ENCODE measurements around the gene RGS6.

RGS6 gene

GRCh38 chr14:71952381-71953363 is 20.4 kb downstream of the RGS6 start:
- no peak for DNase-seq

DNA sequence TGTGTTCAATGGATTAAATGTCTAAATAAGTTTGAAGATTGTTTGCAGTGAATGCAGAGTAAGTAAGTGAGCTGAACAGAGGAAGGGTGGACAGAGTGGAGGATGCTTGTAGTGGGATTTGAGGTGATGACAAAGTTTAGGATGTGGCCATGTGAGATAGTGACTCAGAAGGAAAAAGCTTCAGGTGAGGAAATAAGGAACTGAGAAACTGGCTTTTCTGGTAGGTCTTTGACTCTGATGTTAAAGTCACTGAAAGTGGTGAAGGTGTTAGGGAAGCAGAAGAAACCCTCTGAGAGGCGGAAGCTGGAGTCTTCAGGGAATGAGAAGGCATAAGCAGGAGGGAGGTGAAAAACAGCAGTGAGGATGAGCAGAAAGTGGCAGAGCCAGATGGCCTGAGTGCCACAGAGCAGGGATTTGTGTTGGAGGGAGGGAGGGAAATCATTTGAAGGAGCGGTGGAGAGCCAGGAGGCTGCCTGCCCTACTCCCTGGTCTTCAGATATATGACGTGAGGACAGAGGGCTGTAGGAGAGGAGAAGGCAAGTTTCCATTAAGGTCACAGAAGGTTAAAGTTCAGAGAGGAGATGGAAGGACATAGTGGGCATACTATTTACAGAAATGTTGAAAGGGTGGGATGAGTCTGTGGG is 24.8 kb downstream of the RGS6 start:
- DNase-seq, result no peak

DNA sequence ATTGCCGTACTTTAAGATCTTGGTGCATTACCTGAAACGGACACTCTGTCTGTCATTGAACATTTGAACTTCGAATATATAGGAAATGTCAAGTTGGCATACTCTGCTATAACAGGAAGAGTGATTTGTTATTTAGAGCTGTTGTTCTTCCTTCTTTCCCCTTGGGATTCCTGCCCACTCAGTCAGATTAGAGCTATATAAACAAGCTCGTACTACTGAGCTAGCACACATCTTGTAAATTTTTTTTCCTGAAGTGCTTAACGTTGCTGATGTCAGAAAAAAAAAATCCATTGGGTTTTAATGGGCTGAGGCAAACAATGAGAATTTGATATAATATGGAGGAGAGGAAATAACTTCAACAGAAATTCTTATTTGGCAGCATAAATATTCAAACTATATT is 26.8 kb downstream of the RGS6 start:
- no peak for DNase-seq

DNA sequence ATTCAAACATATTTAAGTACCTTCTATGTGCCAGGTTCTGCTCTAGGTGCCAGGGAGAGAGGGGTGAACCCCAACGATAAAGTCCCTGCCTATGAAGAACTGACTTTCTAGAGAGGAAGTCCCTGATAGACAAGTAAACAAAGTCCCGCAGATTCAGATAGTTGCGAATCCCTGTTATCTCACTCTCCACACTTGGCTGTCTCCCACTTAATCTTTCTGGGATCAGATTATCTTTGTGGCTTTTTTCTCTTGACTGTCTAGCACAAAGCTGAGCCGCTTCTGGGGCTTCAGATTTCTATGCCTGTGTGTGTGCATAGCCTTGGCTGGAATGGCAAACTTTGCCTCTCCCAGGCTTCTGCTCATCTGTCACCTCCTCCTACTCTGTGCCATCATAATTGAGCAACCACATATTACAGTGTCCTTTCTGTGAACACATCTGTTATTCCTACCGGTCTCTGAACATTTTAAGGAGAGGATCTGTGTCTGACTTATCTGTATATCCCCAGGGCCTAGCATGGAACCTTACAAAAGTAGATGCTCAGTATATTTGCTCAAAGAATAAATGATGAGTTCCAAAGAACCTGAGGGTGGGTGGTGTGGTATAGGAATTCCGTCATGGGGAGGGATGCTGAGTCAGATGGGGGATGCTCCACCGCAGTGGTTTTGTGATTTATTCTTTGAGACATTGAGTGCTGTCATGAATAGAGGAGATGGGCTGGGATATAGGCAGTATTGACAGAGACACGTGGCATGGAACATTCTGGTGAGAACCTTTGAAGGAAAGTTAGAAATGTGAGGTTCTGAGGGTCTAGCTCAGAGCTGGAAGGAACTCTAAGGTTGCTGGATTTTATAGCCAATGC is 28.5 kb downstream of the RGS6 start:
- DNase-seq, result peak; percentile 76

- no peak for DNase-seq
Measured at GRCh38 chr14:71961972-71962371, 29.7 kb downstream of the RGS6 start.

- DNase-seq, result peak; percentile 65
Measured at GRCh38 chr14:71964716-71965115, 32.5 kb downstream of the RGS6 start.

- no peak for DNase-seq
Measured at GRCh38 chr14:71966528-71966927, 34.3 kb downstream of the RGS6 start.

- no peak for DNase-seq
Measured at GRCh38 chr14:71967704-71968103, 35.5 kb downstream of the RGS6 start.

DNA sequence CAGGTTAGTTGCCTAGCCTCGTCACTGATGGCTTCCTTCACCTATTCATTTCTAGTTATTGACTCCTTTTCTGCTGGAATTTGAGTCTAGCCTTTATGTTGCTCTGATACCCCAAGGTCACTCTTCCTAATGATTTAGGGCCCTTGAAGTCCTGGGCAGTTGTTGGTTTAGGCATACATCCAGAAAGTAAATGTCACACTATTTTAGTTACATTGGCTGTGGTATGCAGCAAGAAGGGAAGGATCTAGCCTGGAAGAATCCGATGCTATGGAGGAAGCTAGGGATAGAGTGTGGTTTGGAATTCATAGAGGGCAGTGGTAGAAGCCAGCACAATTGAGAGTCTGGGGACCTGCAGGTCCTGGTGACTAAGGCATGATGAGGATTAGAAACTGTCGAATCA is 38.0 kb downstream of the RGS6 start:
- no peak for DNase-seq

- no peak for DNase-seq
Measured at GRCh38 chr14:71985538-71986189, 53.4 kb downstream of the RGS6 start.

GRCh38 chr14:71988476-71988875 is 56.2 kb downstream of the RGS6 start:
- DNase-seq, result no peak

DNA sequence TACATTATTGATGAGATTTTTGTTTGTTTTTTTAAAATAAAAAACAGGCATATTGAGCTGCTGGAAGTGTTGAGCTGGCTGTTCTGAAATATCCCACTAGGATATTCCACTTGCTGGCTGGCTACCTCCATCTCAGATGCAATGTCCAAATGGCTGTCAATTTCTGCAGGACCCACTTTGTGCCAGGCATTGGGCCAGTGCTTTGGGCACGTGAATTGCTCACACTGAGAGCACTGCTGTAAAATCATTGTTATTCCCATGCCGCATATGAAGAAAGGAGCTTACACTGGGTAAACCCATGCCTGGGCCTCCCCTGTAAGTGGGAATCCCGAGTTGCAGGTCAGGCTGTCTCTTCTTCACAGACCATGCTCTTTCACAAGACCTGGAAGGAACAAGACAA is 56.7 kb downstream of the RGS6 start:
- DNase-seq, result no peak

- no peak for DNase-seq
Measured at GRCh38 chr14:71994416-71994815, 62.2 kb downstream of the RGS6 start.

GRCh38 chr14:71995741-71996140 is 63.5 kb downstream of the RGS6 start:
- no peak for DNase-seq

GRCh38 chr14:71996610-71997009 is 64.4 kb downstream of the RGS6 start:
- DNase-seq, result no peak

- DNase-seq, result no peak
Measured at GRCh38 chr14:72000907-72001306, 68.7 kb downstream of the RGS6 start.

DNA sequence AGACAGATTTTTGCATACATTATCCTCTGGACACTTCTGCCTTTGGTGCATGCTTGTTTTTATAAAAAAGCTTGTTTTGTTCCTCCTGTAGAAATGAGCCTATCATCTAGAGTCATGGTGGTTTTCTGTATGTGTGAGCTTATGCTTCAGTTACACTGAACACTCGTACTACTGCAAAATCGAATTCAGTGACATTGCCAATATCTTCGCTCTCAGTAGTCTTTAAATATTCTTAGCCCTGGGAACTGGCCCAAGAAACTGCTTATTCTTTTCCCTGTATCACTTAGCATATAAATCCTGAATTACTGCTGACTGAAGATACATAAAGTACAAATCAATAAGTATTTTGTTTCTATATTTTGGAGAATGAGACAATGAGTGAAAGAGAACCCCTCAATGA is 70.5 kb downstream of the RGS6 start:
- no peak for DNase-seq

GRCh38 chr14:72008666-72009065 is 76.4 kb downstream of the RGS6 start:
- no peak for DNase-seq

GRCh38 chr14:72010474-72010873 is 78.2 kb downstream of the RGS6 start:
- no peak for DNase-seq

DNA sequence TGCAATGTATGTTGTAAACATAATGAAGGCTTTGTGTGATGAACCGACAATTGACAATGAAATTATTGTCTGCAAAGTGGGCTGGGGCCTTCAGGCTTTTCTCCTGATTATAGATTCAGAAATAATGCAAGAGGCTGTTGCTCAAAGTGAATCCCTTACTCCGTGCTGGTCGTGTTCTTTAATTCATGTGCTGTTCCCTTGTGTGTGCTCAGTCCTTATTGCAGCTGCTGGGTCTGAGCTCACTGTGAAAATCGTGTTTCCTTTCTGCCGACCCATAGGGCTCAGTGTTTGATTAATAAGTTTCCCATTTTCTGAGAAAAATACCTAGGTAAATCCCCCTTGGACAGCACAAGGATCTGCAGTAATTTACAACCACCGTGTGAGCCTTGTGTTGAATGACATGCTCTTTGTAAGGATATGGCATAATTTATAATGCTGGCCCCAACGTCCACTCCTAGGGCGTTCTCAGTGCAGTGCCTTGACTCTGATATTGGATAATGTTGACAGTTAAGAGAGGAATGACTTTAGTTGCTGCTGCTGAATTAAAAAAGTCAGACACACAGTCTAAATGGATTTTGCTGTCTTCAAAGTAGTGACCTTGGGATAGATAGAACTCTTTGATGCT is 81.6 kb downstream of the RGS6 start:
- DNase-seq, result no peak

DNA sequence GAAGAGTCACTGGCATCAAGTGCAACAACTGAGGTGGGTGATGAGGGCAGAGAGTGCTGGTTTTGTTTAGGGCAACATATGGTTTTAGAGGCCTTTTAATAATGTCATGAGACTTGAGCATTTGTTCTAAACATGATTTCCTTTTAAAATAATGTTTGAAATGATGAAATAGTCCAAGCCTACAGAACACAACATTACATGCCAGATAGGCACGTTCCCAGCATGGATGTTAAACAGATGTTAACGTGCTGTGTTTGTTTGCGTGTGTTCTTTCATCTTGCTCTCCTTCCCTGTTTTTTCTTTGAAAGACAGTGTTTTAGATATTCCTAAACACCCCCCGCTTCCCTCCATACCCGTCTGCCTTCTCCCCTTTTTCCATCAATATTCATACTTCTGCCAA is 82.3 kb downstream of the RGS6 start:
- no peak for DNase-seq

DNA sequence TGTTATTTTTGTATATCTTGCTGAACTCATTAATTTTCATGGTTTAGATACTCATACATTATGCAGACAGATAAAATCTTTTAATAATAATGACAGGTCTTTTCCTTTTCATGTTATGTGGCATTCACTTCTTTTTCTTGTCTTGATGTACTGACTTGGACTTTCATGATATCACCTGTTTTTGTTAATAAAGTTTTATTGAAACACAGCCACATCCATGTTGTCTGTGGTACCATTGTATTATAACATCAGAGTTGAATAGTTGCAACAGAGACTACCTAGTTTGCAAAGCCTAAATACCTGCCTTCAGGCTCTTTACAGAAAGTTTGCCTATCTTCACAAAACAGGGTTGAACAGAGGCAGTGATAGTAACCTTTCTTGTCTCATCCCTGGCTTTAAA is 85.1 kb downstream of the RGS6 start:
- DNase-seq, result no peak

Data from hematopoietic multipotent progenitor cell treated with erythropoietin and hydrocortisone succinate and interleukin-3 and kit ligand, for 8 days (in vitro differentiated cells).